Lower leg skin (tissue), 3 donors: ENCODE data around the gene NPR2.

ENCODE experiments used
- CTCF ChIP-seq, 3 donors: fragments of 450-650 bp; IDR thresholded peaks; one replicate each; pipeline ENCODE4 v1.5.1; 2016; ENCODE audit warnings: antibody characterized with exemption in 3 of 3, mild to moderate bottlenecking in 3 of 3, moderate library complexity in 2 of 3
- POLR2A ChIP-seq, 2 donors: fragments of 450-650 bp; IDR thresholded peaks; one replicate each; pipeline ENCODE4 v1.6.1; 2016 to 2017; ENCODE audit warnings: antibody characterized with exemption in 2 of 2, mild to moderate bottlenecking in 1 of 2, moderate library complexity in 1 of 2

GRCh38 chr9:35827486-35827885, 36.1 kb downstream of the NPR2 start:
- TF ChIP-seq CTCF (IDR thresholded peaks at IDR 0.05) (no peak), POLR2A (IDR thresholded peaks at IDR 0.05) (no peak)
